ENCODE data around the gene ABCC3. TPM values are rescaled to one million over a fixed set of nuclear protein-coding genes. Genes with fewer than 3 reads are reported as not detected.

The ABCC3 gene
- total and polyA plus RNA-seq, 2 of the 8 experiments (the other 6 are each of a cell fraction or from before 2014, with no cell fraction given): 0.35 to 0.37 TPM

DNA sequence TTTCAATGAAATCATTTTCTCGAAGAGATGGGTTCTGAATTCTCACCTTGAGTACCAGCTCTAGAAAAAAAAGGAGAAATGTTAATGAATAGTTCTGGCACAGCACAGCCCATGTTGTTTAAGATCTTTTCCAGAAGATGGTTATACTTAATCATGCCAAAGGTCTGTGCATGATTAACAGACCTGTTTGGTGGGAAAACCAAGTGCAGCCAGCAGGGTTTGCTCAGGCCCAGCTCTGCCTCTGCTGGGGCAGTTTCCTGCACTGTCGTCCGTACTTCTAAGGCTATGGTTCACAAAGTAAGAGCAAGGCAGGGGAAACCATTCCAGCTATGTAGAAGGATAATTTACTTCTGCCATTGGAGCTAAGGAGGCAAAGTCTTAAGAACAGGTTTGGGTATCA is 62.4 kb downstream of the ABCC3 start (continued):
- TF ChIP-seq, protein P1, sequence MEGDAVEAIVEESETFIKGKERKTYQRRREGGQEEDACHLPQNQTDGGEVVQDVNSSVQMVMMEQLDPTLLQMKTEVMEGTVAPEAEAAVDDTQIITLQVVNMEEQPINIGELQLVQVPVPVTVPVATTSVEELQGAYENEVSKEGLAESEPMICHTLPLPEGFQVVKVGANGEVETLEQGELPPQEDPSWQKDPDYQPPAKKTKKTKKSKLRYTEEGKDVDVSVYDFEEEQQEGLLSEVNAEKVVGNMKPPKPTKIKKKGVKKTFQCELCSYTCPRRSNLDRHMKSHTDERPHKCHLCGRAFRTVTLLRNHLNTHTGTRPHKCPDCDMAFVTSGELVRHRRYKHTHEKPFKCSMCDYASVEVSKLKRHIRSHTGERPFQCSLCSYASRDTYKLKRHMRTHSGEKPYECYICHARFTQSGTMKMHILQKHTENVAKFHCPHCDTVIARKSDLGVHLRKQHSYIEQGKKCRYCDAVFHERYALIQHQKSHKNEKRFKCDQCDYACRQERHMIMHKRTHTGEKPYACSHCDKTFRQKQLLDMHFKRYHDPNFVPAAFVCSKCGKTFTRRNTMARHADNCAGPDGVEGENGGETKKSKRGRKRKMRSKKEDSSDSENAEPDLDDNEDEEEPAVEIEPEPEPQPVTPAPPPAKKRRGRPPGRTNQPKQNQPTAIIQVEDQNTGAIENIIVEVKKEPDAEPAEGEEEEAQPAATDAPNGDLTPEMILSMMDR (IDR thresholded peaks at IDR 0.05; ENCODE audit: control extremely low read depth in 1 of 3, insufficient read depth in 1 of 3, low read depth in 1 of 3, low read length in 3 of 3): no peak
- TF ChIP-seq POU5F1 (IDR thresholded peaks at IDR 0.05; ENCODE audit: low read depth, low read length) (no peak), RBBP5 (IDR thresholded peaks at IDR 0.05; ENCODE audit: borderline replicate concordance, low read depth, low read length) (no peak)

All from H1 (cell line).